ENCODE data around the gene ADAMTS2. TPM values are rescaled to one million over a fixed set of nuclear protein-coding genes. Genes with fewer than 3 reads are reported as not detected.

ADAMTS2 gene
- total and polyA plus RNA-seq, 2 donors from 2014 or later = 2.0 to 13.6 TPM

DNA sequence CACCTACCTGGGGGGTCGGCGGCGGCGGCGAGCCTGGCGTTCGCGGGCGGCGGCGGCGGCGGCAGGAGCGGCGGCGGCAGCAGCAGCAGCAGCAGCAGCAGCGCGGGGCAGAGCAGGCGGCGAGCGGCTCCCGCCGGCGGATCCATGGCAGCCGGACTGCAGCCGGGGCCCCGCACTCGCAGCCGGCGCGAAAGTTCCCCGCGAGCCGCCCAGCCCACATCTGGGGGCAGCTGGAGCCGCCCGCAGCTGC is 153 bp downstream of the ADAMTS2 start:
- DNase-seq (peak in 1 of 5 donors; percentile 72), FAIRE-seq (no peak)
- Histone ChIP-seq H3K36me3 (ENCODE audit: control insufficient read depth in 2 of 3, insufficient read depth in 3 of 3, low read length in 3 of 3) (no peaks in the 10 kb centered on the region), H3K27me3 (ENCODE audit: control insufficient read depth, insufficient read depth, low read length) (peaks cover 7% of the 10 kb centered on the region), H3K27ac (ENCODE audit: low read depth in 2 of 2, low read length in 2 of 2) (no peak overlapping the region), H3K4me3 (ENCODE audit: low read length in 3 of 3) (no peak overlapping the region), H3K9ac (ENCODE audit: low read length in 3 of 3) (no peak overlapping the region), H3K4me1 (ENCODE audit: control insufficient read depth in 2 of 3, insufficient read depth in 2 of 3, low read depth in 1 of 3, low read length in 3 of 3) (peaks cover 0 to 7% (median 0%) of the 10 kb centered on the region in 3 donors), H3K9me3 (ENCODE audit: control insufficient read depth in 2 of 3, insufficient read depth in 1 of 3, low read length in 3 of 3) (no peaks in the 10 kb centered on the region)
- intact Hi-C loops (cut with DNase I) = no loop called here
- TF ChIP-seq, protein P1, sequence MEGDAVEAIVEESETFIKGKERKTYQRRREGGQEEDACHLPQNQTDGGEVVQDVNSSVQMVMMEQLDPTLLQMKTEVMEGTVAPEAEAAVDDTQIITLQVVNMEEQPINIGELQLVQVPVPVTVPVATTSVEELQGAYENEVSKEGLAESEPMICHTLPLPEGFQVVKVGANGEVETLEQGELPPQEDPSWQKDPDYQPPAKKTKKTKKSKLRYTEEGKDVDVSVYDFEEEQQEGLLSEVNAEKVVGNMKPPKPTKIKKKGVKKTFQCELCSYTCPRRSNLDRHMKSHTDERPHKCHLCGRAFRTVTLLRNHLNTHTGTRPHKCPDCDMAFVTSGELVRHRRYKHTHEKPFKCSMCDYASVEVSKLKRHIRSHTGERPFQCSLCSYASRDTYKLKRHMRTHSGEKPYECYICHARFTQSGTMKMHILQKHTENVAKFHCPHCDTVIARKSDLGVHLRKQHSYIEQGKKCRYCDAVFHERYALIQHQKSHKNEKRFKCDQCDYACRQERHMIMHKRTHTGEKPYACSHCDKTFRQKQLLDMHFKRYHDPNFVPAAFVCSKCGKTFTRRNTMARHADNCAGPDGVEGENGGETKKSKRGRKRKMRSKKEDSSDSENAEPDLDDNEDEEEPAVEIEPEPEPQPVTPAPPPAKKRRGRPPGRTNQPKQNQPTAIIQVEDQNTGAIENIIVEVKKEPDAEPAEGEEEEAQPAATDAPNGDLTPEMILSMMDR (IDR thresholded peaks at IDR 0.05; ENCODE audit: borderline replicate concordance, extremely low read depth, insufficient read depth) = no peak

- Histone ChIP-seq H3K4me3 (ENCODE audit: low read length in 3 of 3) (peak overlapping the region in 1 of 3 donors; percentile 39), H3K27ac (ENCODE audit: low read depth in 2 of 2, low read length in 2 of 2) (no peak overlapping the region), H3K4me1 (ENCODE audit: control insufficient read depth in 2 of 3, insufficient read depth in 2 of 3, low read depth in 1 of 3, low read length in 3 of 3) (peaks cover 0 to 7% (median 0%) of the 10 kb centered on the region in 3 donors), H3K27me3 (ENCODE audit: control insufficient read depth, insufficient read depth, low read length) (peaks cover 7% of the 10 kb centered on the region), H3K9ac (ENCODE audit: low read length in 3 of 3) (no peak overlapping the region), H3K36me3 (ENCODE audit: control insufficient read depth in 2 of 3, insufficient read depth in 3 of 3, low read length in 3 of 3) (no peaks in the 10 kb centered on the region), H3K9me3 (ENCODE audit: control insufficient read depth in 2 of 3, insufficient read depth in 1 of 3, low read length in 3 of 3) (no peaks in the 10 kb centered on the region)
- intact Hi-C loops (cut with DNase I) = no loop called here
- no peak for FAIRE-seq
- TF ChIP-seq, protein P1 (IDR thresholded peaks at IDR 0.05; ENCODE audit: borderline replicate concordance, extremely low read depth, insufficient read depth) = no peak
- DNase-seq = peak in 4 of 5 donors; percentile 29 to 80 (median 48)
Observed at GRCh38 chr5:179344431-179345182, 654 bp downstream of the ADAMTS2 start.

DNA sequence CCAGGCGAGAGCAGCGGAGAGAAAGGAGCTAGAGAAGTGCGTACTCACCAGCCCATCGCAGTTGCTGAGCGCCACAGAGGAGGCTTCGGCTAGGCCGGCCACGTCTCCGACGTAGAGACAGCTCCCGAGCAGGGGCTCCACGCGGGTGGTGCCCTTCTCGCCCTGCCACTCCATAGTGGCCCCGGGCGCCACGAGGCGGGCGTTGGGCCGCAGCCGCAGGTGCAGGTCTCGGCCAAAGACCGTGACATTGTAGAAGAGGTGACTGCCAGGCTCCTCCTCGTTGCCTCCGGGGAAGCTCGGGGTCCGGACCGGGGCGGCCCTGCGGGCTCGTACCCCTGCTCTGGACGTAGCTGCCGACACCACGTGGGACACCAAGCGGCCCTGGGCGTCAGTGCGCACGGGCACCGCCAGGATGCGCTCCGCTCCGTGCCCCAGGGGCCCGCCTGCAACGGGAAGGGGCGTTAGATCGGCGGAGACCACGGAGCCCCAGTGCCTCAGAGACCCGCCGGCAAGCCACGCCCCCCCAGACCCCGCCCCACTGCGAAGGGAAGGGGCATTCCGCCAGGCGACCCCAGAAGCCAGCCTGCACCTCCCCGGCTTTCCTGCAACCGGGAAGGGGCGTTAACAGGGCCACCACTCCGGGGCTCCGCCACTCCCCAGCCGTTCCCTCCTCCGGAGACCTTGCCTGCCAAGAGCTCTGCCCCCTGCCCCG is 1.4 kb downstream of the ADAMTS2 start:
- Histone ChIP-seq H3K4me1 (ENCODE audit: control insufficient read depth in 2 of 3, insufficient read depth in 2 of 3, low read depth in 1 of 3, low read length in 3 of 3) (peaks cover 0 to 7% (median 0%) of the 10 kb centered on the region in 3 donors), H3K27me3 (ENCODE audit: control insufficient read depth, insufficient read depth, low read length) (peaks cover 7% of the 10 kb centered on the region), H3K27ac (ENCODE audit: low read depth in 2 of 2, low read length in 2 of 2) (no peak overlapping the region), H3K9me3 (ENCODE audit: control insufficient read depth in 2 of 3, insufficient read depth in 1 of 3, low read length in 3 of 3) (no peaks in the 10 kb centered on the region), H3K9ac (ENCODE audit: low read length in 3 of 3) (no peak overlapping the region), H3K36me3 (ENCODE audit: control insufficient read depth in 2 of 3, insufficient read depth in 3 of 3, low read length in 3 of 3) (no peaks in the 10 kb centered on the region), H3K4me3 (ENCODE audit: low read length in 3 of 3) (peak overlapping the region in 1 of 3 donors; percentile 39)
- DNase-seq (peak; percentile 64 to 86 (median 74)), FAIRE-seq (no peak)
- TF ChIP-seq, protein P1 (IDR thresholded peaks at IDR 0.05; ENCODE audit: borderline replicate concordance, extremely low read depth, insufficient read depth) = no peak
- intact Hi-C loops (cut with DNase I) = no loop called here

Data from kidney (tissue), 14 donors.